Measurements from ENCODE around the gene SPHK1. TPM values are rescaled to one million over a fixed set of nuclear protein-coding genes. Genes with fewer than 3 reads are reported as not detected.
"Not testable (repeated sequence)": the region's sequence is repeated elsewhere in the genome, so short reads cannot be mapped to it uniquely, and the experiment has no call there.

Gene SPHK1
- 0.47 TPM for polyA plus RNA-seq (2012; ENCODE audit: missing spikeins)

GRCh38 chr17:76384222-76384986 lies at the start of gene SPHK1:
Gene SPHK1 (plus strand): TSS chr17:76384609. CDS start chr17:76385645, 1,036 bp downstream.
- DNase-seq (ENCODE audit: insufficient read length) (peak; percentile 91), FAIRE-seq (peak; percentile 90)
- TF ChIP-seq POLR2A (IDR thresholded peaks at IDR 0.05; ENCODE audit: low read depth, low read length) (no peak), TAF1 (IDR thresholded peaks at IDR 0.05; ENCODE audit: borderline replicate concordance, low read depth, low read length) (no peak), POLR2AphosphoS5 (IDR thresholded peaks at IDR 0.05; ENCODE audit: low read depth, low read length) (no peak)

- TF ChIP-seq TAF1 (IDR thresholded peaks at IDR 0.05; ENCODE audit: borderline replicate concordance, low read depth, low read length) (no peak), POLR2AphosphoS5 (IDR thresholded peaks at IDR 0.05; ENCODE audit: low read depth, low read length) (no peak), POLR2A (IDR thresholded peaks at IDR 0.05; ENCODE audit: low read depth, low read length) (no peak)
- DNase-seq (ENCODE audit: insufficient read length) (no peak), FAIRE-seq (no peak)
These were observed 48.6 kb upstream of the SPHK1 start for GRCh38 chr17:76335716-76336381.

GRCh38 chr17:76336756-76337412 lies 47.5 kb upstream of the SPHK1 start:
- no peak for TF ChIP-seq POLR2AphosphoS5 (IDR thresholded peaks at IDR 0.05; ENCODE audit: low read depth, low read length)
- no peak for TF ChIP-seq TAF1 (IDR thresholded peaks at IDR 0.05; ENCODE audit: borderline replicate concordance, low read depth, low read length)
- TF ChIP-seq POLR2A (IDR thresholded peaks at IDR 0.05; ENCODE audit: low read depth, low read length), result no peak
- FAIRE-seq (no peak), DNase-seq (ENCODE audit: insufficient read length) (no peak)

GRCh38 chr17:76337413-76337777 lies 47.0 kb upstream of the SPHK1 start:
- FAIRE-seq (no peak), DNase-seq (ENCODE audit: insufficient read length) (no peak)
- TF ChIP-seq TAF1 (IDR thresholded peaks at IDR 0.05; ENCODE audit: borderline replicate concordance, low read depth, low read length), result no peak
- no peak for TF ChIP-seq POLR2AphosphoS5 (IDR thresholded peaks at IDR 0.05; ENCODE audit: low read depth, low read length)
- no peak for TF ChIP-seq POLR2A (IDR thresholded peaks at IDR 0.05; ENCODE audit: low read depth, low read length)

- FAIRE-seq (no peak), DNase-seq (ENCODE audit: insufficient read length) (no peak)
- TF ChIP-seq TAF1 (IDR thresholded peaks at IDR 0.05; ENCODE audit: borderline replicate concordance, low read depth, low read length), result no peak
- no peak for TF ChIP-seq POLR2AphosphoS5 (IDR thresholded peaks at IDR 0.05; ENCODE audit: low read depth, low read length)
- TF ChIP-seq POLR2A (IDR thresholded peaks at IDR 0.05; ENCODE audit: low read depth, low read length), result no peak
These were observed 43.1 kb upstream of the SPHK1 start for GRCh38 chr17:76341301-76341700.

GRCh38 chr17:76343106-76343505 lies 41.3 kb upstream of the SPHK1 start:
- FAIRE-seq, result no peak
- DNase-seq (ENCODE audit: insufficient read length), result no peak
- no peak for TF ChIP-seq TAF1 (IDR thresholded peaks at IDR 0.05; ENCODE audit: borderline replicate concordance, low read depth, low read length)

GRCh38 chr17:76345377-76345974 lies 38.9 kb upstream of the SPHK1 start:
- no peak for FAIRE-seq
- no peak for DNase-seq (ENCODE audit: insufficient read length)
- TF ChIP-seq TAF1 (IDR thresholded peaks at IDR 0.05; ENCODE audit: borderline replicate concordance, low read depth, low read length), result no peak

GRCh38 chr17:76346936-76347335 lies 37.5 kb upstream of the SPHK1 start:
- DNase-seq (ENCODE audit: insufficient read length); FAIRE-seq: not testable (repeated sequence)

- FAIRE-seq (no peak), DNase-seq (ENCODE audit: insufficient read length) (no peak)
- no peak for TF ChIP-seq POLR2A (IDR thresholded peaks at IDR 0.05; ENCODE audit: low read depth, low read length)
- TF ChIP-seq TAF1 (IDR thresholded peaks at IDR 0.05; ENCODE audit: borderline replicate concordance, low read depth, low read length), result no peak
These were observed 33.9 kb upstream of the SPHK1 start for GRCh38 chr17:76350463-76350862.

GRCh38 chr17:76351526-76352071 lies 32.8 kb upstream of the SPHK1 start:
- FAIRE-seq, result no peak

GRCh38 chr17:76353004-76353598 lies 31.3 kb upstream of the SPHK1 start:
- no peak for TF ChIP-seq POLR2AphosphoS5 (IDR thresholded peaks at IDR 0.05; ENCODE audit: low read depth, low read length)
- no peak for TF ChIP-seq TAF1 (IDR thresholded peaks at IDR 0.05; ENCODE audit: borderline replicate concordance, low read depth, low read length)
- TF ChIP-seq POLR2A (IDR thresholded peaks at IDR 0.05; ENCODE audit: low read depth, low read length), result no peak
- FAIRE-seq (no peak), DNase-seq (ENCODE audit: insufficient read length) (peak; percentile 70)

More at GRCh38 chr17:76351526-76352071, 32.8 kb upstream of the SPHK1 start:
- TF ChIP-seq POLR2A (IDR thresholded peaks at IDR 0.05; ENCODE audit: low read depth, low read length), result no peak
- no peak for TF ChIP-seq POLR2AphosphoS5 (IDR thresholded peaks at IDR 0.05; ENCODE audit: low read depth, low read length)
- TF ChIP-seq TAF1 (IDR thresholded peaks at IDR 0.05; ENCODE audit: borderline replicate concordance, low read depth, low read length), result no peak
- DNase-seq (ENCODE audit: insufficient read length), result no peak
